Keratinocyte (primary cell): Measurements from ENCODE around the gene SMCO4.

ENCODE experiments used
- CTCF ChIP-seq, 3 experiments: IDR thresholded peaks in 1 of 3; conservative IDR thresholded peaks in 1 of 3; optimal IDR thresholded peaks in 1 of 3; 2 replicates in 2 of 3; 3 replicates in 1 of 3; pipeline versions ENCODE3 to v1.5.1; 2011; ENCODE audit warnings: low read length in 3 of 3, mild to moderate bottlenecking in 3 of 3, moderate library complexity in 2 of 3, control low read depth in 1 of 3, inconsistent platforms in 1 of 3; ENCODE audit not compliant: insufficient read depth in 2 of 3; ENCODE audit errors: extremely low read depth in 1 of 3
- EZH2 ChIP-seq: IDR thresholded peaks from one replicate; pipeline ENCODE4 v1.6.1; 2012; ENCODE audit warnings: inconsistent platforms, mild to moderate bottlenecking, low read length, moderate library complexity

DNA sequence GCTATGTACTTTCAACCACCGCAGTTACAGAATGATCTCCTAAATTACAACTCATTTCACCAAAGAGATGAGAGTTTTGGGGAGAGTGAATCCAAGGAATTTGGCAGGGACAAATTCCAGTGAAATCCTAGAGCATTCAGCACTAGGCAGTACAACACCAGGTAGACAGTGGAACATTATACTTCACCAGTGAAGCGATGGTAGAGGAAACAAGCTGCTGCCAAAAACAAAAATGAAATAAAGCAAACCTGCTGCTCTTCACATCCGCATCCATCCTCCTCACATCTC is 16.9 kb downstream of the SMCO4 start:
- TF ChIP-seq CTCF (optimal IDR thresholded peaks at IDR 0.05 in 1 of 3, IDR thresholded peaks at IDR 0.05 in 1 of 3, conservative IDR thresholded peaks at IDR 0.05 in 1 of 3; ENCODE audit: extremely low read depth in 1 of 3, insufficient read depth in 2 of 3, low read length in 3 of 3) (no peak), EZH2 (no peak)
